LHCN-M2 (cell line): ENCODE results near the gene TPR. TPM values are rescaled to one million over a fixed set of nuclear protein-coding genes. Genes with fewer than 3 reads are reported as not detected.

Experiments
- DNase-seq: peaks from one replicate; pipeline ENCODE4 v3.0.0-alpha.2; 2012; ENCODE audit warnings: low read depth
- total RNA-seq: library from RNA; depleted of rRNA; stranded (reverse); fragments of >200 nt; gene quantifications from 2 replicates; pipeline ENCODE4 v1.2.3, GENCODE V29; 2014; rRNA removed

The TPR gene
- total RNA-seq, 1 experiment from 2014 or later: 75.6 TPM

DNA sequence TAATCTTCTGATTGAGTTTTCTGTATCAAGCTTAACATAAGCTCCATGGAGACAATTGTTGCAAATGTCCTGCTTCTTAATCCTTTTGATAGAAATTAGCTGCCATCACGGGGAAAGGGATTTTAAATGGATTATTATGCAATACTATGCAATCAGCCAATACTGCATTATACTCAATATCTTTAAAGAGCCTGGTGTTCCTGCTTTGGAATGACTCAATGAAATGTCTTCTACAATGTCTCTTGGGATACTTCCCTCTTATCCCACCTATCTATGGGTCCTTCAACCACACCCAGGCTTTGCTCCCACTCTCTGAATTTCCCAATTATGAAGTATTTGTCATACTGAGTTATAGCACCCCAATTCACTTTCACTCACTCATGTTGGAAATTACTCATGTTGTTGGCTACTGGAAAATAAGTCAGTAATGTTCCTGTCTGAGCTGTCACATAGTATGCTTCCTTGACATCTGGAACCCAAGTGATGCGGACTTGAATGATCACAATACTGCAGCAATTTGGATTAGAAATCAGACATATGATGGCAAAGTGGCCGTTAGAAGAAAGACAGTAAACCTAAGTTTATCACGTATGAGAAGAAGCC is 85.0 kb downstream of the TPR start:
- DNase-seq: no peak

DNA sequence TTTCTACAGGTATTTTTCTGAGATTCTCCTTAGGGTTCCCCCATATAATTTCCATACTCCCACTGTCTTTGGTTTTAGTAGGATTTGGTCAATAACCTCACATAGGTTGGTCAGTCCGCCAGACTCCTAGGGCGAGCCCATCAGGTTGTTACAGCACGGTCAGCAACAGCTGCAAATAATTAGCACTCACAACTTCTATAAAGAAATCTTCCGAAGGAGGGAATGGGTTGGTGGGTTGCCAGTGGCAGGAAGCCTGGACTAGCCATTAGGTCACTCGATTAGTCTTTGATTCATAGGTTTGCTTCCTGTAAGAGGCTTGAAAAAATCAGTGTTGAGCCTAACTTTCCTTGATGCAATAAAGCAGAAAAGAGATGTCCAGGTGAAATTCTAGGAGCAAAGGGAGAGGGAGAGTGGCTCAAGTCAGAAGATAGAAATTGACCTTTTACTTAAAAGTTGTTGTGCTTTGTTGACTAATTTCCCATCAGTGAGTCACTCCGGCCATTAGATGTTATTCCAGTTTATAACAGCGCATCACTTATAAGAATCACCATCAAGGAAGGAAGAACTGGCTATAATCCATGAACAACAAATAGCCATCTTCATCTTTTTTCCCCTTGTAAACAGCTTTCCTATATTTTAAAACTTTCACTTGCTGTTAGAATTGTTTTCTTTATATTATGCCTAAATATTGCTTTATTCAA is 88.3 kb downstream of the TPR start:
- DNase-seq: no peak

DNA sequence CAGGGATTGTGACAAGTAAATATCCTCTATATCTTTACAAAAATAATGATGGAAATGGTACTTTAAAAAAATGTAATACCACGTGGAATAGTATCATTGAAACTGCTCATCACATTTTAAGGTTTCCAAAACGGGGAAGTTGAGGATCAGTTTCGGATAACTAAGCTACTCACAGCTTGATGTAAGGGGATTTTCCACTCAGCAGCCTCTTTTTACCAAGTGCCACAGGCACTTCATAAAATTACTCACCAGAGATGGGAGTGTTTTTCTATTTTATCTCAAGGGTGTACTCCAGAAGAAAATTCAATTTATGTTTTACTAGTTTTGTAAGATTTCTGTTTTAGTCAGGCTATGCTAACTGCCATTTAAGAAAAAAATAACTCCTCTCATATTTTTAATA is 91.7 kb downstream of the TPR start:
- DNase-seq: no peak

DNA sequence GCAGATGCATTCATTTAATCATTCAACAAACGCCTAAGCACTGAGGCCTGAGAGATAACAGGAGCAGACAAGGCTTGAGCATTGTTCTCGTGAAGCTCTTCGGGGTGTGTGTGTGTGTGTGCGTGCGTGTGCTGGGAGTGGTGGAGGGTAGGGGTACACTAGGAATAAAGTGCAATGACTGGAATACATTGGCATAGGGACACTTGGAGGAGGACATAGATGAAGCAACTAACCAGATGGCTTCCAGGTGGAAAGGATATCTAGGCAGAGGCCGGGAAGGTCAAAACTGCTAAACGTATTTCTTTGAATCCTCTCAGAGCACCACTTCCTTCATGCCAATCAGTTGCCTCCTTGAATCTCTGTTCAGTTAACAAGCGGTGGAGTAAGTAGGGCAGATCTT is 92.6 kb downstream of the TPR start:
- no peak for DNase-seq

DNA sequence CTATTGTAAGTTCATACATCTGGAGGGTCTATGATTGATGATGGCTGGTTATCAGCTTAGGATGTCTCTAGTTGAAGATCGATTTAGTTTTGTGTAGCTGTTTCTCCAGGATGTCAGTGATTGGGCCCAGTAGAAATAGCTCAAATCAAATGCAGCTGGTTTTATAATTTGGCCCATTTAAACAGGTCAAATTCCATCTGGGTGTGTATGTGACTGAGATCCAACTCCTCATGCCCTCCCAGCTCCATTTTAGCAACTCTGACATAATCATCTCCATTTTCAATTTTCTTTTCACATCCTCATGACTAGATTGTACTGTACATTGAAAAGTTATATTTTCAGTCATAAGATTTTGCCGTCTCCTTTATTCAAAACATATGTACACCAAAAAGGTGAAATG is 99.2 kb downstream of the TPR start:
- no peak for DNase-seq

DNA sequence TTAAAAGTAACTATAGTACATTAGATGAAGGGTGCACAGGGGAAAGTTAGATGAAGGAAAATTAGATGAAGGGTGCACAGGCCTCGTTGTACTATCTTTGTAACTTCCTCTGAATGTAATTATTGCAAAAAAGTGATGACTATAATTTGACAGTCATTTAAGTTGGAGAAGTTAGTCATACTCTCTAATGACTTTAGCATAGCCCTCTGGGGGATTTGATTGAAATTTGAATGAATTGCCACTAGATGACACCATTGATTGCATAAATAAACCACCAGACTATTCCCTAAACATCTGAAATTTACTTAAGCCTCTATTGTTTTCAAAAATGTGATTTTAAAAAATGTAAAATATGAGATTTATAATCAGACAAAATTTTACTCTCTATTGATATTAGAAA is 102.6 kb downstream of the TPR start:
- no peak for DNase-seq

DNA sequence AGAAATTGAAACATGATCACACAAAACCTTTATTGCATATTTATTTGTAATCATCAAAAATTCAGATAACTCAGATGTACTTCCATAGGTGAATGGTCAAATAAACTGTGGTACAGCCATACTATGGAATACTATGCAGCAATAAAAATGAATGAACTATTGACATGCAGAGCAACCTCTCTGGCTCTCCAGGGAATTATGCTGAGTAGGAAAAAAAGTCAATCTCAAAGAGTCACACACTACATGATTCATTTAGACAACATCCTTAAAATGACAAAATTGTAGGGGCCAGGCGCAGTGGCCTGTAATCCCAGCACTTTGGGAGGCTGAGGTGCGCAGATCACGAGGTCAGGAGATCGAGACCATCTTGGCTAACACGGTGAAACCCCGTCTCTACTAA is 104.0 kb downstream of the TPR start:
- no peak for DNase-seq

Other genes with a start within 250 kb of the TPR start
- 0.06 TPM in 1 of 2 replicates, not detected in the other for gene PRG4, start 79.0 kb downstream of the TPR start, total RNA-seq
- 15.5 and 17.6 TPM in 2 replicates for gene ODR4, start 585 bp upstream of the TPR start, total RNA-seq
- not detected in 2 replicates for gene PDC, start 85.9 kb upstream of the TPR start, total RNA-seq